ENCODE results near the gene LRRC75A.

DNA sequence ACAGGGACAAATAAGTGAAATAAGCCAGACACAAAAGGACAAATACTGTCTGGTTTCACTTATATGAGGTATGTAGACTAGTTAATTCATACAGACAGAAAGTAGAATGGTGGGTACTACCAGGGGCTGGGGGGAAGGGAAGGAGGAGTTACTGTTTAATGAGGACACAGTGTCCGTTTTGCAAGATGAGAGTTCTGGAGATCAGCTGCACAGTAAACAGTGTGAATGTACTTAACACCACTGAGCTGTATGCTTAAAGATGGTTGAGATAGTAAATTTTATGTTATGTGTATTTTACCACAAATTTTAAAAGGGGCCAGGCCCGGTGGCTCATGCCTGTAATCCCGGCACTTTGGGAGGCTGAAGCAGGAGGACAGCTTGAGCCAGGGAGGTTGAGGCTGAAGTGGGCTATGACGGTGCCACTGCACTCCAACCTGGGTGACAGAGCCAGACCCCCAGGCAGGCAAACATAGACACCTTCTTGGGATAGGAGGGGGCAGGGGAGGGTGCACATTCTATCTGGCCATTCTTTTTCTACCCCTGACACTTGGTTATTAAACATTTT lies 23.5 kb downstream of the LRRC75A start:
- TF ChIP-seq EZH2 (IDR thresholded peaks at IDR 0.05; ENCODE audit: low read length, missing control alignments) = no peak
- TF ChIP-seq CTCF (conservative IDR thresholded peaks at IDR 0.05 in 1 of 2, IDR thresholded peaks at IDR 0.05 in 1 of 2; ENCODE audit: low read depth in 1 of 2, low read length in 2 of 2) = no peak
